K562 (cell line): Measurements from ENCODE around the gene BLM. TPM values are rescaled to one million over a fixed set of nuclear protein-coding genes. Genes with fewer than 3 reads are reported as not detected.
A peak's percentile ranks its signal among the peaks of the same experiment; 100 is the strongest.

Experiments used
- CBX8 ChIP-seq: fragments of 200-600 bp; sonication (generic); IDR thresholded peaks from 2 replicates; pipeline ENCODE4 v1.6.1; 2012; ENCODE audit warnings: borderline replicate concordance, mixed run types, low read depth, mild to moderate bottlenecking, moderate library complexity, mixed read lengths, low read length, control low read depth, inconsistent platforms; ENCODE audit not compliant: poor library complexity, severe bottlenecking; ENCODE audit errors: extremely low read depth
- CEBPB ChIP-seq: fragments of 450-650 bp; IDR thresholded peaks from 2 replicates; pipeline ENCODE4 v1.6.1; 2016; ENCODE audit warnings: missing genetic modification characterization, missing compliant biosample characterization
- CHD1 ChIP-seq: fragments of 200-600 bp; sonication (generic); IDR thresholded peaks from one replicate; pipeline ENCODE4 v1.6.1; 2012; ENCODE audit warnings: mild to moderate bottlenecking, moderate library complexity, low read length, inconsistent platforms
- EHMT2 ChIP-seq: fragments of 450-650 bp; IDR thresholded peaks from 2 replicates; pipeline ENCODE4 v1.6.1; 2018; ENCODE audit warnings: antibody characterized with exemption
- HSF4 ChIP-seq: fragments of 250-450 bp; sonication (Bioruptor Pico); IDR thresholded peaks from 2 replicates; pipeline ENCODE4 v2.1.2; 2022; ENCODE audit warnings: mild to moderate bottlenecking, moderate library complexity, borderline replicate concordance
- KDM5B ChIP-seq: fragments of 200-600 bp; sonication (generic); IDR thresholded peaks from 2 replicates; pipeline ENCODE4 v1.6.1; 2012; ENCODE audit warnings: low read depth, mild to moderate bottlenecking, moderate library complexity, low read length, control low read depth, inconsistent platforms; ENCODE audit not compliant: insufficient replicate concordance
- LCOR ChIP-seq: sonication (generic); formaldehyde crosslinking; IDR thresholded peaks from 2 replicates; pipeline ENCODE4 v1.8.0; 2022; ENCODE audit warnings: mild to moderate bottlenecking, missing genetic modification reagents
- MTA2 ChIP-seq: fragments of 450-650 bp; IDR thresholded peaks from 2 replicates; pipeline ENCODE4 v1.6.1; 2016; ENCODE audit warnings: low read depth
- NCOA4 ChIP-seq: fragments of 450-650 bp; IDR thresholded peaks from 2 replicates; pipeline ENCODE4 v1.6.1; 2018; ENCODE audit warnings: mild to moderate bottlenecking; ENCODE audit not compliant: partially characterized antibody
- NFYB ChIP-seq: IDR thresholded peaks from 2 replicates; pipeline ENCODE4 v1.6.1; 2011; ENCODE audit warnings: mild to moderate bottlenecking, moderate library complexity; ENCODE audit not compliant: insufficient read length; ENCODE audit errors: extremely low read depth
- PBX2 ChIP-seq, 2 experiments: IDR thresholded peaks in 1 of 2; conservative IDR thresholded peaks in 1 of 2; 2 replicates each; pipeline ENCODE4 v1.6.1; 2016; ENCODE audit warnings: low read depth in 2 of 2, mild to moderate bottlenecking in 1 of 2, missing compliant biosample characterization in 1 of 2, missing genetic modification characterization in 1 of 2, moderate library complexity in 1 of 2
- PHB2 ChIP-seq: fragments of 450-650 bp; IDR thresholded peaks from 2 replicates; pipeline ENCODE4 v1.6.1; 2017; ENCODE audit warnings: low read depth
- PRMT5 ChIP-seq: sonication (generic); formaldehyde crosslinking; IDR thresholded peaks from 2 replicates; pipeline ENCODE4 v1.5.0; 2020; ENCODE audit warnings: missing genetic modification reagents
- RFX7 ChIP-seq: fragments of 250-450 bp; sonication (Bioruptor Pico); IDR thresholded peaks from 2 replicates; pipeline ENCODE4 v1.5.1; 2021; ENCODE audit warnings: mild to moderate bottlenecking
- XRCC4 ChIP-seq: IDR thresholded peaks from one replicate; pipeline ENCODE4 v1.6.1; 2011; ENCODE audit not compliant: insufficient read depth, insufficient read length; ENCODE audit errors: extremely low read depth
- ZBTB34 ChIP-seq: fragments of 250-450 bp; sonication (Bioruptor Pico); IDR thresholded peaks from 2 replicates; pipeline ENCODE4 v1.8.0; 2021; ENCODE audit warnings: mild to moderate bottlenecking, moderate library complexity
- ZNF134 ChIP-seq: fragments of 250-450 bp; sonication (Bioruptor Pico); conservative IDR thresholded peaks from 2 replicates; pipeline ENCODE4 v1.4.0; 2020
- ZNF197 ChIP-seq: fragments of 200-800 bp; sonication (Bioruptor generic); IDR thresholded peaks from 2 replicates; pipeline ENCODE4 v1.6.1; 2016; ENCODE audit warnings: low read depth, missing genetic modification characterization, missing compliant biosample characterization
- ZNF282 ChIP-seq: sonication (generic); formaldehyde crosslinking; IDR thresholded peaks from 2 replicates; pipeline ENCODE4 v1.8.1; 2023; ENCODE audit warnings: missing genetic modification reagents
- ZNF445 ChIP-seq: fragments of 250-450 bp; sonication (Bioruptor Pico); IDR thresholded peaks from 2 replicates; pipeline ENCODE4 v1.4.0; 2020; ENCODE audit warnings: low read depth, mild to moderate bottlenecking, moderate library complexity
- polyA plus RNA-seq, 8 experiments: library from polyadenylated mRNA; depleted of rRNA in 4 of 8; stranded (reverse) in 5 of 8; unstranded in 3 of 8; fragments of >200 nt; fragmentation: Nextera tagmentation in 2 of 8; fragmentation: Illumina TruSeq in 1 of 8; extraction: Ambion mirVana in 2 of 8; extraction: Trizol in 1 of 8; gene quantifications; 2 replicates each; pipeline versions ENCODE4 v1.2.1 to v1.2.3, GENCODE V29; 2011 to 2014; ENCODE audit warnings: inconsistent platforms in 1 of 8, missing spikeins in 1 of 8
- total RNA-seq, 7 experiments: library from RNA; depleted of rRNA in 6 of 7; stranded (reverse); fragments of >200 nt in 6 of 7; fragmentation: Illumina TruSeq in 2 of 7; extraction: Trizol in 2 of 7; gene quantifications; 2 replicates each; pipeline versions ENCODE4 v1.2.1 to v1.2.3, GENCODE V29; 2011 to 2021; ENCODE audit warnings: low replicate concordance in 1 of 7
- TF ChIP-seq, protein P1 (sequence below): fragments of 450-650 bp; IDR thresholded peaks from 2 replicates; pipeline ENCODE4 v1.6.1; 2016; ENCODE audit warnings: borderline replicate concordance
- TF ChIP-seq, protein P2 (sequence below): fragments of 250-450 bp; sonication (Bioruptor Pico); IDR thresholded peaks from 2 replicates; pipeline ENCODE4 v1.8.0; 2022; ENCODE audit warnings: moderate library complexity, mild to moderate bottlenecking, inconsistent platforms

Gene BLM
- total and polyA plus RNA-seq, 9 of the 15 experiments (the other 6 are each of a cell fraction or from before 2014, with no cell fraction given) = 21.0 to 56.0 (median 43.9) TPM

DNA sequence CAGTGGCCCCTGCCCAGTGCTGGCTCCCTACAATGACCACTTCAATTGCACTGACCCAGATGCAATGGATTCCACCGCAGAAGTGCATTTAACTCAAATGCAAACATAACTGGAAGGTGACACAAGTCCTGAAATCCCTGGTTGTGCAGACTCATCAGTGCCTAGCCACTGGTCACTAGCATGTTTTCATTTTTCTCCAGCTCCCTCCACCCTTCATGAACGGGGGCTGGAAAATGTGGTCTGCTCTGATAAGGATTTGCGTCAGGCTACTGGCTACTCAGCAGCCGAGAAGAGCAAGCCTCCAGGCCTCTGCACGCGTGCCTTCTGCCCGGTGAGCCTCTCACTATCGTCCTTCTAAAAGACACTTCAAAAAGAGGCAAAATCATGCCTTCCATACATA lies 123.8 kb downstream of the BLM start (continued):
- TF ChIP-seq PBX2 (CRISPR knock-in tag; IDR thresholded peaks at IDR 0.05; ENCODE audit: low read depth) (no peak), PBX2 (tag; conservative IDR thresholded peaks at IDR 0.05; ENCODE audit: low read depth) (peak; percentile 65), ZNF134 (CRISPR knock-in tag) (no peak), NFYB (no peak), KDM5B (peak; percentile 31), LCOR (0 out of 2 replicates have a peak, but pooled peaks have one; percentile 23), HSF4 (no peak), ZBTB34 (CRISPR knock-in tag) (no peak), EHMT2 (no peak), PRMT5 (no peak), PHB2 (peak; percentile 76; the same call in 1 of the 2 replicates), CEBPB (tag) (peak; percentile 77), ZNF445 (CRISPR knock-in tag) (no peak), ZNF197 (CRISPR knock-in tag) (peak; percentile 87; the same call in 1 of the 2 replicates), CBX8 (no peak), RFX7 (no peak), CHD1 (no peak), XRCC4 (no peak), ZNF282 (no peak), MTA2 (peak; percentile 96), NCOA4 (no peak)
- TF ChIP-seq, protein P1, sequence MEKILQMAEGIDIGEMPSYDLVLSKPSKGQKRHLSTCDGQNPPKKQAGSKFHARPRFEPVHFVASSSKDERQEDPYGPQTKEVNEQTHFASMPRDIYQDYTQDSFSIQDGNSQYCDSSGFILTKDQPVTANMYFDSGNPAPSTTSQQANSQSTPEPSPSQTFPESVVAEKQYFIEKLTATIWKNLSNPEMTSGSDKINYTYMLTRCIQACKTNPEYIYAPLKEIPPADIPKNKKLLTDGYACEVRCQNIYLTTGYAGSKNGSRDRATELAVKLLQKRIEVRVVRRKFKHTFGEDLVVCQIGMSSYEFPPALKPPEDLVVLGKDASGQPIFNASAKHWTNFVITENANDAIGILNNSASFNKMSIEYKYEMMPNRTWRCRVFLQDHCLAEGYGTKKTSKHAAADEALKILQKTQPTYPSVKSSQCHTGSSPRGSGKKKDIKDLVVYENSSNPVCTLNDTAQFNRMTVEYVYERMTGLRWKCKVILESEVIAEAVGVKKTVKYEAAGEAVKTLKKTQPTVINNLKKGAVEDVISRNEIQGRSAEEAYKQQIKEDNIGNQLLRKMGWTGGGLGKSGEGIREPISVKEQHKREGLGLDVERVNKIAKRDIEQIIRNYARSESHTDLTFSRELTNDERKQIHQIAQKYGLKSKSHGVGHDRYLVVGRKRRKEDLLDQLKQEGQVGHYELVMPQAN = no peak
- TF ChIP-seq, protein P2, sequence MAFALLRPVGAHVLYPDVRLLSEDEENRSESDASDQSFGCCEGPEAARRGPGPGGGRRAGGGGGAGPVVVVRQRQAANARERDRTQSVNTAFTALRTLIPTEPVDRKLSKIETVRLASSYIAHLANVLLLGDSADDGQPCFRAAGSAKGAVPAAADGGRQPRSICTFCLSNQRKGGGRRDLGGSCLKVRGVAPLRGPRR = no peak
